Measurements from ENCODE around the gene ABCB11.
"Not testable (repeated sequence)": the region's sequence is repeated elsewhere in the genome, so short reads cannot be mapped to it uniquely, and the experiment has no call there.

Gene ABCB11

DNA sequence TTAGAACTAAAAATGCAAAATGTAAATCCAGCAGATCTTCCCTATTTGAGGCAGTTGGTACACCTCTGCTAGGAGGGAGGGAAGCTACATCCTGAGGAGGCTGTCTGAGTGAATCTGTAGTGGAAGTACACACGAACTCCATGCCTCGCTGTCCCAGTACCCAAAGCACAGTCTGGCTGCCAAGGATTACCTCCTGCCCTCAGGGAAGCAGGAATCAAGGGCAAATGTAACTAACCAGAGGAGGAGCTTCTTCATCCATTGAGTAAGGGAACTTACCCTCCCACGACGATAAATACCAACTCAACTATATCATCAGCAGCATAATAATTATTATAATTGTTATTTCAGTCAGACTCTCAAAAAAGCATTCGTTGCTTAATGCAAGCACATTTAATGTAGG is 40.3 kb upstream of the ABCB11 start:
- no peak overlapping the region for H3K4me3 ChIP-seq (ENCODE audit: low read depth, low read length)
- no peak for DNase-seq (ENCODE audit: low read depth)
- TF ChIP-seq, protein P1, sequence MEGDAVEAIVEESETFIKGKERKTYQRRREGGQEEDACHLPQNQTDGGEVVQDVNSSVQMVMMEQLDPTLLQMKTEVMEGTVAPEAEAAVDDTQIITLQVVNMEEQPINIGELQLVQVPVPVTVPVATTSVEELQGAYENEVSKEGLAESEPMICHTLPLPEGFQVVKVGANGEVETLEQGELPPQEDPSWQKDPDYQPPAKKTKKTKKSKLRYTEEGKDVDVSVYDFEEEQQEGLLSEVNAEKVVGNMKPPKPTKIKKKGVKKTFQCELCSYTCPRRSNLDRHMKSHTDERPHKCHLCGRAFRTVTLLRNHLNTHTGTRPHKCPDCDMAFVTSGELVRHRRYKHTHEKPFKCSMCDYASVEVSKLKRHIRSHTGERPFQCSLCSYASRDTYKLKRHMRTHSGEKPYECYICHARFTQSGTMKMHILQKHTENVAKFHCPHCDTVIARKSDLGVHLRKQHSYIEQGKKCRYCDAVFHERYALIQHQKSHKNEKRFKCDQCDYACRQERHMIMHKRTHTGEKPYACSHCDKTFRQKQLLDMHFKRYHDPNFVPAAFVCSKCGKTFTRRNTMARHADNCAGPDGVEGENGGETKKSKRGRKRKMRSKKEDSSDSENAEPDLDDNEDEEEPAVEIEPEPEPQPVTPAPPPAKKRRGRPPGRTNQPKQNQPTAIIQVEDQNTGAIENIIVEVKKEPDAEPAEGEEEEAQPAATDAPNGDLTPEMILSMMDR (IDR thresholded peaks at IDR 0.05; ENCODE audit: low read depth, low read length, missing control alignments), result no peak

- no peak overlapping the region for H3K4me3 ChIP-seq (ENCODE audit: low read depth, low read length)
- TF ChIP-seq, protein P1 (IDR thresholded peaks at IDR 0.05; ENCODE audit: low read depth, low read length, missing control alignments), result no peak
- no peak for DNase-seq (ENCODE audit: low read depth)
Observed at GRCh38 chr2:169069833-169070232, 38.7 kb upstream of the ABCB11 start.

- DNase-seq (ENCODE audit: low read depth), result no peak
- TF ChIP-seq, protein P1 (IDR thresholded peaks at IDR 0.05; ENCODE audit: low read depth, low read length, missing control alignments), result no peak
- H3K4me3 ChIP-seq (ENCODE audit: low read depth, low read length), result no peak within 1 kb of the TSS
Observed at GRCh38 chr2:169069341-169069740, 38.2 kb upstream of the ABCB11 start, which contains the start of gene DHRS9. TSS of gene DHRS9 (plus strand) at chr2:169069563. CDS start at chr2:169081582, 12,019 bp downstream.

GRCh38 chr2:169066897-169067296 is 35.8 kb upstream of the ABCB11 start:
- TF ChIP-seq, protein P1 (IDR thresholded peaks at IDR 0.05; ENCODE audit: low read depth, low read length, missing control alignments), result no peak
- H3K4me3 ChIP-seq (ENCODE audit: low read depth, low read length), result no peak overlapping the region
- DNase-seq (ENCODE audit: low read depth), result no peak

- H3K4me3 ChIP-seq (ENCODE audit: low read depth, low read length), result no peak overlapping the region
- TF ChIP-seq, protein P1 (IDR thresholded peaks at IDR 0.05; ENCODE audit: low read depth, low read length, missing control alignments), result no peak
- DNase-seq (ENCODE audit: low read depth), result no peak
Observed at GRCh38 chr2:169065864-169066517, 34.9 kb upstream of the ABCB11 start.

GRCh38 chr2:169065422-169065821 is 34.3 kb upstream of the ABCB11 start:
- no peak overlapping the region for H3K4me3 ChIP-seq (ENCODE audit: low read depth, low read length)
- TF ChIP-seq, protein P1 (IDR thresholded peaks at IDR 0.05; ENCODE audit: low read depth, low read length, missing control alignments), result no peak
- DNase-seq (ENCODE audit: low read depth), result no peak

GRCh38 chr2:169064199-169064598 is 33.1 kb upstream of the ABCB11 start:
- H3K4me3 ChIP-seq (ENCODE audit: low read depth, low read length); DNase-seq (ENCODE audit: low read depth): not testable (repeated sequence)

GRCh38 chr2:169054575-169054974 is 23.5 kb upstream of the ABCB11 start:
- DNase-seq (ENCODE audit: low read depth), result not testable (repeated sequence)

More at GRCh38 chr2:169054575-169054974, 23.5 kb upstream of the ABCB11 start:
- not testable (repeated sequence) for H3K4me3 ChIP-seq (ENCODE audit: low read depth, low read length)

Data from GM12864 (cell line).